Left ventricle myocardium inferior (tissue), 1 donor: ENCODE data around the gene ARHGEF37. TPM values are rescaled to one million over a fixed set of nuclear protein-coding genes. Genes with fewer than 3 reads are reported as not detected.

ENCODE experiments used
- DNase-seq: peaks from one replicate; pipeline ENCODE4 v3.0.0-alpha.2; 2020
- H3K27ac ChIP-seq: fragments of 200-600 bp; replicated peaks from 2 replicates; pipeline ENCODE4 v1.8.0; 2021
- H3K27me3 ChIP-seq: fragments of 200-600 bp; 2 replicates; pipeline ENCODE4 v1.8.0; 2021; ENCODE audit warnings: low read depth
- H3K36me3 ChIP-seq: fragments of 200-600 bp; 2 replicates; pipeline ENCODE4 v1.8.0; 2021
- H3K4me1 ChIP-seq: fragments of 200-600 bp; 2 replicates; pipeline ENCODE4 v1.8.0; 2021
- H3K4me3 ChIP-seq: fragments of 200-600 bp; 2 replicates; pipeline ENCODE4 v1.8.0; 2021; ENCODE audit warnings: mild to moderate bottlenecking, moderate library complexity
- H3K9me3 ChIP-seq: fragments of 200-600 bp; replicated peaks from 2 replicates; pipeline ENCODE4 v1.8.0; 2021
- CTCF ChIP-seq: fragments of 200-600 bp; IDR thresholded peaks from 2 replicates; pipeline ENCODE4 v1.8.0; 2021; ENCODE audit warnings: antibody characterized with exemption, mild to moderate bottlenecking, borderline replicate concordance
- intact Hi-C: fragments of 100-400 bp; cut with micrococcal nuclease; formaldehyde crosslinking; loops from one replicate; pipeline ENCODE4 v1.11.0; 2022
- total RNA-seq: library from RNA; stranded (reverse); fragmentation: NEBNext Ultra II Directional; extraction: Animal tissue kit (Norgen Biotek cat#: 25700); gene quantifications from one replicate; pipeline ENCODE4 v1.2.1, GENCODE V29; 2021
- donor health status: DM: no; HTN: yes; CAD: no; lungs with severe emphysema.

Gene ARHGEF37
- total RNA-seq, 1 donor from 2014 or later = 22.8 TPM

GRCh38 chr5:149578896-149579295, 2.4 kb upstream of the ARHGEF37 start:
- H3K27me3 ChIP-seq = no peaks in the 10 kb centered on the region
- no peaks in the 10 kb centered on the region for H3K9me3 ChIP-seq
- H3K4me3 ChIP-seq = no peak overlapping the region
- intact Hi-C loops = no loop called here
- peaks cover 34% of the 10 kb centered on the region for H3K4me1 ChIP-seq
- no peaks in the 10 kb centered on the region for H3K36me3 ChIP-seq
- no peak for DNase-seq
- H3K27ac ChIP-seq = no peak overlapping the region
- TF ChIP-seq CTCF = no peak

- Histone ChIP-seq H3K9me3 (no peaks in the 10 kb centered on the region), H3K36me3 (no peaks in the 10 kb centered on the region), H3K4me3 (peak overlapping the region; percentile 72), H3K27me3 (no peaks in the 10 kb centered on the region), H3K27ac (peak overlapping the region; percentile 96), H3K4me1 (peaks cover 43% of the 10 kb centered on the region)
- no peak for DNase-seq
- intact Hi-C loops = no loop called here
- TF ChIP-seq CTCF = no peak
Observed at GRCh38 chr5:149580808-149581191, 498 bp upstream of the ARHGEF37 start.

- no peak for TF ChIP-seq CTCF
- intact Hi-C loops = no loop called here
- Histone ChIP-seq H3K4me1 (peaks cover 51% of the 10 kb centered on the region), H3K4me3 (peak overlapping the region; percentile 72), H3K36me3 (no peaks in the 10 kb centered on the region), H3K27ac (peak overlapping the region; percentile 96), H3K27me3 (no peaks in the 10 kb centered on the region), H3K9me3 (no peaks in the 10 kb centered on the region)
- DNase-seq = no peak
Observed at GRCh38 chr5:149581931-149582768, 852 bp downstream of the ARHGEF37 start.

GRCh38 chr5:149583394-149583793, 2.1 kb downstream of the ARHGEF37 start:
- Histone ChIP-seq H3K9me3 (no peaks in the 10 kb centered on the region), H3K27me3 (no peaks in the 10 kb centered on the region), H3K27ac (peak overlapping the region; percentile 96), H3K4me1 (peaks cover 58% of the 10 kb centered on the region), H3K4me3 (peak overlapping the region; percentile 72), H3K36me3 (no peaks in the 10 kb centered on the region)
- no peak for TF ChIP-seq CTCF
- DNase-seq = no peak
- intact Hi-C loops = no loop called here

GRCh38 chr5:149584121-149584520, 2.8 kb downstream of the ARHGEF37 start:
- no peak for DNase-seq
- H3K4me1 ChIP-seq = peaks cover 58% of the 10 kb centered on the region
- H3K27me3 ChIP-seq = no peaks in the 10 kb centered on the region
- peak overlapping the region; percentile 72 for H3K4me3 ChIP-seq
- H3K36me3 ChIP-seq = no peaks in the 10 kb centered on the region
- intact Hi-C loops = no loop called here
- peak overlapping the region; percentile 96 for H3K27ac ChIP-seq
- TF ChIP-seq CTCF = no peak
- H3K9me3 ChIP-seq = no peaks in the 10 kb centered on the region
